Right forelimb (tissue), 1 donor: ENCODE results near the gene DERA.
"Not testable (repeated sequence)": the region's sequence is repeated elsewhere in the genome, so short reads cannot be mapped to it uniquely, and the experiment has no call there.

Experiments
- DNase-seq: peaks from one replicate; pipeline ENCODE4 v3.0.0-alpha.2; 2018

Gene DERA

GRCh38 chr12:16016748-16017147, 105.6 kb downstream of the DERA start:
- no peak for DNase-seq

- no peak for DNase-seq
Observed at GRCh38 chr12:16018306-16018705, 107.2 kb downstream of the DERA start.

GRCh38 chr12:16019136-16019535, 108.0 kb downstream of the DERA start:
- no peak for DNase-seq

GRCh38 chr12:16020031-16020430, 108.9 kb downstream of the DERA start:
- no peak for DNase-seq

GRCh38 chr12:16021026-16021425, 109.9 kb downstream of the DERA start:
- DNase-seq, result no peak

- DNase-seq, result no peak
Observed at GRCh38 chr12:16021676-16022075, 110.5 kb downstream of the DERA start.

- DNase-seq, result no peak
Observed at GRCh38 chr12:16027002-16027401, 115.9 kb downstream of the DERA start.

GRCh38 chr12:16030744-16031143, 119.6 kb downstream of the DERA start:
- DNase-seq, result no peak

- no peak for DNase-seq
Observed at GRCh38 chr12:16034136-16034817, 123.1 kb downstream of the DERA start.

- DNase-seq, result no peak
Observed at GRCh38 chr12:16036073-16036472, 124.9 kb downstream of the DERA start.

GRCh38 chr12:16037533-16037932, 126.4 kb downstream of the DERA start:
- DNase-seq, result no peak

GRCh38 chr12:16043480-16043879, 132.3 kb downstream of the DERA start:
- no peak for DNase-seq

- DNase-seq, result no peak
Observed at GRCh38 chr12:16046266-16046665, 135.1 kb downstream of the DERA start.

GRCh38 chr12:16048511-16048910, 137.4 kb downstream of the DERA start:
- DNase-seq, result no peak

GRCh38 chr12:16056910-16057309, 145.8 kb downstream of the DERA start:
- no peak for DNase-seq

- not testable (repeated sequence) for DNase-seq
Observed at GRCh38 chr12:16057351-16057751, 146.2 kb downstream of the DERA start.

- DNase-seq, result no peak
Observed at GRCh38 chr12:16062611-16063010, 151.5 kb downstream of the DERA start.

GRCh38 chr12:16063726-16064125, 152.6 kb downstream of the DERA start:
- DNase-seq, result no peak

GRCh38 chr12:16070113-16070512, 159.0 kb downstream of the DERA start:
- no peak for DNase-seq

GRCh38 chr12:16072678-16073077, 161.5 kb downstream of the DERA start:
- DNase-seq, result no peak

GRCh38 chr12:16074894-16075293, 163.8 kb downstream of the DERA start:
- no peak for DNase-seq

GRCh38 chr12:16075887-16076286, 164.8 kb downstream of the DERA start:
- DNase-seq, result no peak

- DNase-seq, result no peak
Observed at GRCh38 chr12:16076557-16076956, 165.4 kb downstream of the DERA start.

- no peak for DNase-seq
Observed at GRCh38 chr12:16076970-16077522, 165.9 kb downstream of the DERA start.

GRCh38 chr12:16086462-16086861, 175.3 kb downstream of the DERA start:
- DNase-seq, result no peak
